Cerebellar nuclear complex (tissue), 1 donor: ENCODE data around the gene FBN1.

Experiments
- DNase-seq, 2 experiments: peaks; one replicate each; lab custom pipeline; 2025; lab: John Stamatoyannopoulos, UW

The FBN1 gene

GRCh38 chr15:48469271-48469670 is 176.2 kb downstream of the FBN1 start:
- DNase-seq = no peak

GRCh38 chr15:48467801-48468200 is 177.7 kb downstream of the FBN1 start:
- DNase-seq = no peak

GRCh38 chr15:48466820-48467219 is 178.7 kb downstream of the FBN1 start:
- no peak for DNase-seq

- DNase-seq = no peak
Measured at GRCh38 chr15:48466079-48466478, 179.4 kb downstream of the FBN1 start.

GRCh38 chr15:48465410-48465809 is 180.1 kb downstream of the FBN1 start:
- no peak for DNase-seq

- no peak for DNase-seq
Measured at GRCh38 chr15:48463366-48463880, 182.1 kb downstream of the FBN1 start.

GRCh38 chr15:48462688-48463087 is 182.8 kb downstream of the FBN1 start:
- DNase-seq = no peak

GRCh38 chr15:48459571-48460442 is 185.7 kb downstream of the FBN1 start:
- DNase-seq = no peak

- DNase-seq = no peak
Measured at GRCh38 chr15:48458876-48459275, 186.6 kb downstream of the FBN1 start.

- DNase-seq = no peak
Measured at GRCh38 chr15:48456134-48456533, 189.4 kb downstream of the FBN1 start.

- no peak for DNase-seq
Measured at GRCh38 chr15:48451736-48452135, 193.8 kb downstream of the FBN1 start.

- DNase-seq = no peak
Measured at GRCh38 chr15:48451241-48451640, 194.3 kb downstream of the FBN1 start.

GRCh38 chr15:48449734-48450133 is 195.8 kb downstream of the FBN1 start:
- no peak for DNase-seq

- DNase-seq = no peak
Measured at GRCh38 chr15:48447657-48448056, 197.9 kb downstream of the FBN1 start.

GRCh38 chr15:48447058-48447457 is 198.5 kb downstream of the FBN1 start:
- DNase-seq = no peak

GRCh38 chr15:48442011-48442410 is 203.5 kb downstream of the FBN1 start:
- DNase-seq = no peak

- DNase-seq = no peak
Measured at GRCh38 chr15:48440084-48440483, 205.4 kb downstream of the FBN1 start.

- DNase-seq = no peak
Measured at GRCh38 chr15:48437178-48437577, 208.3 kb downstream of the FBN1 start.

- DNase-seq = no peak
Measured at GRCh38 chr15:48435321-48435720, 210.2 kb downstream of the FBN1 start.

GRCh38 chr15:48433226-48433886 is 212.2 kb downstream of the FBN1 start:
- no peak for DNase-seq

GRCh38 chr15:48432688-48433087 is 212.8 kb downstream of the FBN1 start:
- no peak for DNase-seq

GRCh38 chr15:48427960-48428547 is 217.5 kb downstream of the FBN1 start:
- no peak for DNase-seq

GRCh38 chr15:48427479-48427878 is 218.0 kb downstream of the FBN1 start:
- DNase-seq = no peak
